WERI-Rb-1 (cell line): ENCODE results near the gene TAS1R2.

Experiments
- DNase-seq: peaks from one replicate; pipeline ENCODE4 v3.0.0-alpha.2; 2020
- H3K27ac ChIP-seq: fragments of 250-450 bp; sonication (Bioruptor Pico); 2 replicates; pipeline ENCODE4 v1.5.1; 2020; ENCODE audit warnings: mild to moderate bottlenecking, moderate library complexity
- H3K27me3 ChIP-seq: fragments of 250-450 bp; sonication (Bioruptor Pico); 2 replicates; pipeline ENCODE4 v1.5.1; 2021; ENCODE audit warnings: mild to moderate bottlenecking, low read depth, moderate library complexity; ENCODE audit not compliant: insufficient read depth, severe bottlenecking
- H3K36me3 ChIP-seq: fragments of 250-450 bp; sonication (Bioruptor Pico); 2 replicates; pipeline ENCODE4 v1.5.1; 2020; ENCODE audit warnings: mild to moderate bottlenecking, moderate library complexity
- H3K4me3 ChIP-seq: 2 replicates; pipeline ENCODE4 v1.5.1; 2011; ENCODE audit warnings: low read depth, mild to moderate bottlenecking, control low read depth, low read length
- H3K9me3 ChIP-seq: fragments of 250-450 bp; sonication (Bioruptor Pico); 2 replicates; pipeline ENCODE4 v1.5.1; 2021; ENCODE audit warnings: mild to moderate bottlenecking, moderate library complexity; ENCODE audit not compliant: severe bottlenecking
- CTCF ChIP-seq: IDR thresholded peaks from 2 replicates; pipeline ENCODE4 v1.5.1; 2011; ENCODE audit warnings: low read depth, mild to moderate bottlenecking, control low read depth, inconsistent platforms, low read length

TAS1R2 gene

GRCh38 chr1:18885311-18886002 lies 26.0 kb upstream of the TAS1R2 start:
- no peaks in the 10 kb centered on the region for H3K9me3 ChIP-seq
- DNase-seq, result no peak
- H3K4me3 ChIP-seq, result no peak overlapping the region
- H3K27me3 ChIP-seq, result no peaks in the 10 kb centered on the region
- no peak for TF ChIP-seq CTCF
- H3K27ac ChIP-seq, result no peak overlapping the region
- H3K36me3 ChIP-seq, result no peaks in the 10 kb centered on the region

GRCh38 chr1:18884727-18885126 lies 25.3 kb upstream of the TAS1R2 start:
- no peak for DNase-seq
- Histone ChIP-seq H3K36me3 (no peaks in the 10 kb centered on the region), H3K27me3 (no peaks in the 10 kb centered on the region), H3K9me3 (no peaks in the 10 kb centered on the region), H3K4me3 (no peak overlapping the region), H3K27ac (no peak overlapping the region)
- TF ChIP-seq CTCF, result no peak

GRCh38 chr1:18884419-18884717 lies 24.9 kb upstream of the TAS1R2 start:
- Histone ChIP-seq H3K36me3 (no peaks in the 10 kb centered on the region), H3K4me3 (no peak overlapping the region), H3K9me3 (no peaks in the 10 kb centered on the region), H3K27ac (no peak overlapping the region), H3K27me3 (no peaks in the 10 kb centered on the region)
- no peak for TF ChIP-seq CTCF
- no peak for DNase-seq

GRCh38 chr1:18883636-18884418 lies 24.4 kb upstream of the TAS1R2 start:
- Histone ChIP-seq H3K9me3 (no peaks in the 10 kb centered on the region), H3K4me3 (no peak overlapping the region), H3K36me3 (no peaks in the 10 kb centered on the region), H3K27ac (no peak overlapping the region), H3K27me3 (no peaks in the 10 kb centered on the region)
- DNase-seq, result peak; percentile 84
- peak; percentile 96 for TF ChIP-seq CTCF

GRCh38 chr1:18883079-18883478 lies 23.6 kb upstream of the TAS1R2 start:
- no peak for TF ChIP-seq CTCF

More at GRCh38 chr1:18883079-18883478, 23.6 kb upstream of the TAS1R2 start:
- Histone ChIP-seq H3K9me3 (no peaks in the 10 kb centered on the region), H3K4me3 (no peak overlapping the region), H3K27me3 (no peaks in the 10 kb centered on the region), H3K27ac (no peak overlapping the region), H3K36me3 (no peaks in the 10 kb centered on the region)
- DNase-seq, result no peak
